A673 (cell line): ENCODE results near the gene LGR6. TPM values are rescaled to one million over a fixed set of nuclear protein-coding genes. Genes with fewer than 3 reads are reported as not detected.

Experiments
- BruUV-seq: library from RNA; stranded (reverse); fragments of 400-500 nt; replicated peaks from 2 replicates; lab custom pipeline; 2021; lab: Mats Ljungman, UMichigan
- CTCF ChIA-PET: fragments of 300-600 bp; sonication (Branson Sonifier 250); formaldehyde crosslinking; loops from one replicate; lab custom pipeline; 2022; ENCODE audit warnings: antibody characterized with exemption; lab: Charles Lee
- POLR2A ChIA-PET: fragments of 300-600 bp; sonication (Branson Sonifier 250); formaldehyde crosslinking; loops from one replicate; lab custom pipeline; 2022; ENCODE audit warnings: antibody characterized with exemption; ENCODE audit not compliant: low non-redundant PET; lab: Charles Lee
- DNase-seq: peaks from one replicate; pipeline ENCODE4 v3.0.0-alpha.2; 2015; ENCODE audit warnings: low spot score
- H3K27ac ChIP-seq: fragments of 200-600 bp; sonication (generic); 2 replicates; pipeline ENCODE4 v1.5.1; 2016; ENCODE audit warnings: mixed run types, low read depth, mild to moderate bottlenecking, mixed read lengths, antibody characterized with exemption, low read length; ENCODE audit not compliant: poor library complexity, severe bottlenecking
- H3K27me3 ChIP-seq: fragments of 200-600 bp; sonication (generic); replicated peaks from 2 replicates; pipeline ENCODE4 v1.6.1; 2017; ENCODE audit warnings: mixed run types, low read depth, mild to moderate bottlenecking, mixed read lengths, antibody characterized with exemption, low read length; ENCODE audit not compliant: insufficient read depth, poor library complexity
- H3K36me3 ChIP-seq: fragments of 200-600 bp; sonication (generic); 2 replicates; pipeline ENCODE4 v1.6.1; 2016; ENCODE audit warnings: mixed run types, mild to moderate bottlenecking, mixed read lengths, antibody characterized with exemption, low read length; ENCODE audit not compliant: insufficient read depth, poor library complexity, severe bottlenecking
- H3K4me1 ChIP-seq: fragments of 200-600 bp; sonication (generic); 2 replicates; pipeline ENCODE4 v1.6.1; 2017; ENCODE audit warnings: mixed run types, mild to moderate bottlenecking, mixed read lengths, antibody characterized with exemption, low read length; ENCODE audit not compliant: insufficient read depth, poor library complexity, severe bottlenecking
- H3K4me3 ChIP-seq: fragments of 200-600 bp; sonication (generic); 2 replicates; pipeline ENCODE4 v1.5.1; 2016; ENCODE audit warnings: low read depth, mixed run types, mild to moderate bottlenecking, mixed read lengths, low read length; ENCODE audit not compliant: poor library complexity, severe bottlenecking
- H3K9me3 ChIP-seq: fragments of 200-600 bp; sonication (generic); 2 replicates; pipeline ENCODE4 v1.6.1; 2016; ENCODE audit warnings: mixed run types, low read depth, mild to moderate bottlenecking, mixed read lengths, antibody characterized with exemption, low read length; ENCODE audit not compliant: poor library complexity, severe bottlenecking
- EZH2 ChIP-seq: fragments of 200-600 bp; sonication (generic); IDR thresholded peaks from 2 replicates; pipeline ENCODE4 v1.6.1; 2017; ENCODE audit warnings: borderline replicate concordance, low read depth, mild to moderate bottlenecking, mixed read lengths, antibody characterized with exemption, low read length; ENCODE audit not compliant: poor library complexity, severe bottlenecking
- intact Hi-C: fragments of 100-400 bp; cut with micrococcal nuclease; formaldehyde crosslinking; loops from one replicate; pipeline ENCODE4 v1.10.0; 2022; ENCODE audit not compliant: unreplicated experiment
- total RNA-seq: library from RNA; stranded (reverse); gene quantifications from 2 replicates; pipeline ENCODE4 v1.2.3, GENCODE V29; 2021
- TF ChIP-seq, protein P1 (sequence below): fragments of 300-800, 200-600 bp; sonication (generic); conservative IDR thresholded peaks from 2 replicates; pipeline ENCODE4 v1.5.1; 2017; ENCODE audit warnings: low read depth, mild to moderate bottlenecking, antibody characterized with exemption, low read length, moderate library complexity, mixed read lengths

LGR6 gene
- total RNA-seq, 1 experiment from 2014 or later, result not detected

GRCh38 chr1:202155478-202156021, 38.0 kb upstream of the LGR6 start:
- H3K27me3 ChIP-seq, result no peaks in the 10 kb centered on the region
- peaks cover 13% of the 10 kb centered on the region for H3K4me1 ChIP-seq
- no TSS peak for BruUV-seq
- H3K27ac ChIP-seq, result no peak overlapping the region
- H3K9me3 ChIP-seq, result no peaks in the 10 kb centered on the region
- H3K36me3 ChIP-seq, result no peaks in the 10 kb centered on the region
- TF ChIP-seq, protein P1, sequence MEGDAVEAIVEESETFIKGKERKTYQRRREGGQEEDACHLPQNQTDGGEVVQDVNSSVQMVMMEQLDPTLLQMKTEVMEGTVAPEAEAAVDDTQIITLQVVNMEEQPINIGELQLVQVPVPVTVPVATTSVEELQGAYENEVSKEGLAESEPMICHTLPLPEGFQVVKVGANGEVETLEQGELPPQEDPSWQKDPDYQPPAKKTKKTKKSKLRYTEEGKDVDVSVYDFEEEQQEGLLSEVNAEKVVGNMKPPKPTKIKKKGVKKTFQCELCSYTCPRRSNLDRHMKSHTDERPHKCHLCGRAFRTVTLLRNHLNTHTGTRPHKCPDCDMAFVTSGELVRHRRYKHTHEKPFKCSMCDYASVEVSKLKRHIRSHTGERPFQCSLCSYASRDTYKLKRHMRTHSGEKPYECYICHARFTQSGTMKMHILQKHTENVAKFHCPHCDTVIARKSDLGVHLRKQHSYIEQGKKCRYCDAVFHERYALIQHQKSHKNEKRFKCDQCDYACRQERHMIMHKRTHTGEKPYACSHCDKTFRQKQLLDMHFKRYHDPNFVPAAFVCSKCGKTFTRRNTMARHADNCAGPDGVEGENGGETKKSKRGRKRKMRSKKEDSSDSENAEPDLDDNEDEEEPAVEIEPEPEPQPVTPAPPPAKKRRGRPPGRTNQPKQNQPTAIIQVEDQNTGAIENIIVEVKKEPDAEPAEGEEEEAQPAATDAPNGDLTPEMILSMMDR, result no peak
- no peak for TF ChIP-seq EZH2
- POLR2A ChIA-PET, result no interaction called here
- no peak overlapping the region for H3K4me3 ChIP-seq
- CTCF ChIA-PET, result interaction anchor here (1.1 kb wide), 2 partner anchors 28 to 34 kb away, joined by 3 to 4 read pairs; no protein-coding TSS in a partner anchor
- intact Hi-C loops, result no loop called here
- peak; percentile 35 for DNase-seq

GRCh38 chr1:202156590-202156989, 37.0 kb upstream of the LGR6 start:
- POLR2A ChIA-PET, result no interaction called here
- no TSS peak for BruUV-seq

GRCh38 chr1:202157945-202158344, 35.7 kb upstream of the LGR6 start:
- CTCF ChIA-PET, result no interaction called here
- POLR2A ChIA-PET, result no interaction called here
- no peak for TF ChIP-seq EZH2
- TF ChIP-seq, protein P1, result no peak
- intact Hi-C loops, result no loop called here
- no peaks in the 10 kb centered on the region for H3K36me3 ChIP-seq
- no peak for DNase-seq
- peaks cover 23% of the 10 kb centered on the region for H3K4me1 ChIP-seq
- H3K27ac ChIP-seq, result no peak overlapping the region
- no peak overlapping the region for H3K4me3 ChIP-seq
- H3K9me3 ChIP-seq, result no peaks in the 10 kb centered on the region
- no peaks in the 10 kb centered on the region for H3K27me3 ChIP-seq
- no TSS peak for BruUV-seq

More at GRCh38 chr1:202156590-202156989, 37.0 kb upstream of the LGR6 start:
- CTCF ChIA-PET, result no interaction called here
- no peak overlapping the region for H3K27ac ChIP-seq
- peaks cover 16% of the 10 kb centered on the region for H3K4me1 ChIP-seq
- no peaks in the 10 kb centered on the region for H3K27me3 ChIP-seq
- DNase-seq, result no peak
- H3K9me3 ChIP-seq, result no peaks in the 10 kb centered on the region
- TF ChIP-seq, protein P1, result no peak
- TF ChIP-seq EZH2, result no peak
- intact Hi-C loops, result no loop called here
- H3K36me3 ChIP-seq, result no peaks in the 10 kb centered on the region
- H3K4me3 ChIP-seq, result no peak overlapping the region
